ENCODE data around the gene SHKBP1.

DNA sequence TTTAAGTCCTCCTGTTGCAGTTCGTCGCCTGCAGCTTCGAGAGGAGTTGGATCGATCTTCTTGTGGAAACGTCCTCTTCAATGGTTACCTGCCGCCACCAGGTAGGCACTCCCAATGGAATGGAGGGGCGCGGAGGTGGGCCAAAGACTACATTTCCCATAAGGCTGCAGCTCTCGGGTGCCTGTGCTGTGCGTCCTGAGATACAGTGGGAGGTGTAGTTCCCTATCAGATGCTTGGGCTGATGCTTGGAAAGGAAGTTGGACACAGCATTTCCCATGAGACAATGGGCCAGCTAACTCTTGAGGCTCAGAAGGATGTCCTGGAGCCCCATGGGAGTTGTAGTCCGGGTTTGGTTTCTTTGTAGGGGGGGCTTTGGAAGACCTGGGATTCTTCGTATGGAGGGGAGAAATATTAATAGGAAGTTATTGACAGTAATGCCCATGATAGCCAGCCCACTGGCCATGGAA, 1.8 kb downstream of the SHKBP1 start:
- TF ChIP-seq, protein P1, sequence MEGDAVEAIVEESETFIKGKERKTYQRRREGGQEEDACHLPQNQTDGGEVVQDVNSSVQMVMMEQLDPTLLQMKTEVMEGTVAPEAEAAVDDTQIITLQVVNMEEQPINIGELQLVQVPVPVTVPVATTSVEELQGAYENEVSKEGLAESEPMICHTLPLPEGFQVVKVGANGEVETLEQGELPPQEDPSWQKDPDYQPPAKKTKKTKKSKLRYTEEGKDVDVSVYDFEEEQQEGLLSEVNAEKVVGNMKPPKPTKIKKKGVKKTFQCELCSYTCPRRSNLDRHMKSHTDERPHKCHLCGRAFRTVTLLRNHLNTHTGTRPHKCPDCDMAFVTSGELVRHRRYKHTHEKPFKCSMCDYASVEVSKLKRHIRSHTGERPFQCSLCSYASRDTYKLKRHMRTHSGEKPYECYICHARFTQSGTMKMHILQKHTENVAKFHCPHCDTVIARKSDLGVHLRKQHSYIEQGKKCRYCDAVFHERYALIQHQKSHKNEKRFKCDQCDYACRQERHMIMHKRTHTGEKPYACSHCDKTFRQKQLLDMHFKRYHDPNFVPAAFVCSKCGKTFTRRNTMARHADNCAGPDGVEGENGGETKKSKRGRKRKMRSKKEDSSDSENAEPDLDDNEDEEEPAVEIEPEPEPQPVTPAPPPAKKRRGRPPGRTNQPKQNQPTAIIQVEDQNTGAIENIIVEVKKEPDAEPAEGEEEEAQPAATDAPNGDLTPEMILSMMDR (conservative IDR thresholded peaks at IDR 0.05; ENCODE audit: low read depth, low read length), result no peak
- TF ChIP-seq EZH2 (IDR thresholded peaks at IDR 0.05; ENCODE audit: borderline replicate concordance, low read depth, low read length, poor library complexity, severe bottlenecking), result no peak
